GM23338 (cell line): ENCODE data around the gene FBXO15. TPM values are rescaled to one million over a fixed set of nuclear protein-coding genes. Genes with fewer than 3 reads are reported as not detected.

Source experiments
- ATAC-seq: fragments of 200-7000 bp; cut with Tn5 transposase; 3 replicates; pipeline ENCODE4 v1.9.1; 2020
- DNase-seq: peaks from one replicate; pipeline ENCODE4 v3.0.0-alpha.2; 2015; ENCODE audit warnings: low spot score
- H2AFZ ChIP-seq: fragments of 200-600 bp; sonication (generic); 2 replicates; pipeline ENCODE4 v1.8.0; 2016; ENCODE audit warnings: antibody characterized with exemption, mild to moderate bottlenecking, moderate library complexity
- H3F3A ChIP-seq: fragments of 200-600 bp; sonication (generic); replicated peaks from 2 replicates; pipeline ENCODE4 v1.8.0; 2017; ENCODE audit warnings: antibody characterized with exemption, mixed run types, low read depth
- H3K27ac ChIP-seq: fragments of 200-600 bp; sonication (generic); 2 replicates; pipeline ENCODE4 v1.6.1; 2016; ENCODE audit warnings: low read depth
- H3K27me3 ChIP-seq: fragments of 200-600 bp; sonication (generic); 2 replicates; pipeline ENCODE4 v1.8.0; 2016; ENCODE audit warnings: mild to moderate bottlenecking, mixed run types, moderate library complexity; ENCODE audit not compliant: insufficient read depth
- H3K36me3 ChIP-seq: fragments of 200-600 bp; sonication (generic); 2 replicates; pipeline ENCODE4 v1.8.0; 2016; ENCODE audit warnings: mild to moderate bottlenecking; ENCODE audit not compliant: insufficient read depth
- H3K4me1 ChIP-seq: fragments of 200-600 bp; sonication (generic); 2 replicates; pipeline ENCODE4 v1.8.0; 2016; ENCODE audit warnings: mild to moderate bottlenecking, moderate library complexity; ENCODE audit not compliant: insufficient read depth
- H3K4me2 ChIP-seq: fragments of 200-600 bp; sonication (generic); 2 replicates; pipeline ENCODE4 v1.7.1; 2017; ENCODE audit warnings: mixed run types
- H3K4me3 ChIP-seq: fragments of 200-600 bp; sonication (generic); 2 replicates; pipeline ENCODE4 v1.6.1; 2016; ENCODE audit warnings: mixed run types
- H3K79me2 ChIP-seq: fragments of 200-600 bp; sonication (generic); replicated peaks from 2 replicates; pipeline ENCODE4 v1.8.0; 2017; ENCODE audit warnings: mild to moderate bottlenecking; ENCODE audit not compliant: insufficient read depth
- H3K9me2 ChIP-seq: fragments of 200-600 bp; sonication (generic); 2 replicates; pipeline ENCODE4 v1.8.0; 2017; ENCODE audit not compliant: insufficient read depth
- H4K20me1 ChIP-seq: fragments of 200-600 bp; sonication (generic); replicated peaks from 2 replicates; pipeline ENCODE4 v1.8.0; 2017; ENCODE audit warnings: mild to moderate bottlenecking; ENCODE audit not compliant: insufficient read depth
- H3K27ac Mint-ChIP-seq: 2 replicates; pipeline ENCODE4 v1.8.0; 2020; ENCODE audit warnings: inconsistent platforms, mild to moderate bottlenecking, moderate library complexity, mixed read lengths
- H3K27me3 Mint-ChIP-seq: 3 replicates; pipeline ENCODE4 v1.8.0; 2022; ENCODE audit warnings: low read depth, mild to moderate bottlenecking, moderate library complexity, mixed read lengths, inconsistent platforms; ENCODE audit not compliant: insufficient read depth, poor library complexity
- H3K36me3 Mint-ChIP-seq: 3 replicates; pipeline ENCODE4 v1.8.0; 2021; ENCODE audit warnings: low read depth, mild to moderate bottlenecking, inconsistent platforms, moderate library complexity, mixed read lengths
- H3K4me1 Mint-ChIP-seq: 3 replicates; pipeline ENCODE4 v1.8.0; 2020; ENCODE audit warnings: mild to moderate bottlenecking, inconsistent platforms, mixed read lengths
- H3K4me3 Mint-ChIP-seq: 3 replicates; pipeline ENCODE4 v1.8.0; 2021; ENCODE audit warnings: moderate library complexity, mild to moderate bottlenecking, inconsistent platforms, mixed read lengths
- H3K9me3 Mint-ChIP-seq: 3 replicates; pipeline ENCODE4 v1.8.0; 2020; ENCODE audit warnings: moderate library complexity, mild to moderate bottlenecking, inconsistent platforms, mixed read lengths
- CTCF ChIP-seq, 2 experiments: fragments of 200-600 bp in 1 of 2; sonication (generic) in 1 of 2; conservative IDR thresholded peaks; 2 replicates each; pipeline versions ENCODE4 v1.5.1 to v1.6.1; 2016 to 2017; ENCODE audit warnings: antibody characterized with exemption in 2 of 2, low read depth in 2 of 2, mild to moderate bottlenecking in 2 of 2, moderate library complexity in 1 of 2
- JUNB ChIP-seq: IDR thresholded peaks from one replicate; pipeline ENCODE4 v1.6.1; 2016; ENCODE audit warnings: antibody characterized with exemption; ENCODE audit not compliant: unreplicated experiment
- NANOG ChIP-seq: IDR thresholded peaks from 2 replicates; pipeline ENCODE4 v1.6.1; 2016; ENCODE audit warnings: antibody characterized with exemption, borderline replicate concordance
- STAT1 ChIP-seq: IDR thresholded peaks from one replicate; pipeline ENCODE4 v1.6.1; 2016; ENCODE audit warnings: antibody characterized with exemption; ENCODE audit not compliant: unreplicated experiment
- ZNF114 ChIP-seq: fragments of 250-450 bp; sonication (Bioruptor Pico); IDR thresholded peaks from 2 replicates; pipeline ENCODE4 v1.5.0; 2020; ENCODE audit warnings: mild to moderate bottlenecking, moderate library complexity
- ZNF331 ChIP-seq: fragments of 250-450 bp; sonication (Bioruptor Pico); IDR thresholded peaks from 2 replicates; pipeline ENCODE4 v1.5.0; 2020; ENCODE audit warnings: low read depth, mild to moderate bottlenecking, moderate library complexity
- ZNF462 ChIP-seq: fragments of 250-450 bp; sonication (Bioruptor Pico); IDR thresholded peaks from 2 replicates; pipeline ENCODE4 v1.5.0; 2020; ENCODE audit warnings: mild to moderate bottlenecking, moderate library complexity
- polyA plus RNA-seq: library from polyadenylated mRNA; unstranded; fragments of >200 nt; fragmentation: Nextera tagmentation; extraction: Ambion mirVana; gene quantifications from 2 replicates; pipeline ENCODE4 v1.2.1, GENCODE V29; 2016
- total RNA-seq: library from RNA; depleted of rRNA; stranded (reverse); fragments of >200 nt; shearing (Covaris generic); gene quantifications from 2 replicates; pipeline ENCODE4 v1.2.3, GENCODE V29; 2014
- TF ChIP-seq, protein P1 (sequence below): IDR thresholded peaks from one replicate; pipeline ENCODE4 v1.6.1; 2018; ENCODE audit warnings: antibody characterized with exemption; ENCODE audit not compliant: unreplicated experiment

The FBXO15 gene
- total and polyA plus RNA-seq, 2 experiments from 2014 or later = 0.21 to 0.53 TPM

DNA sequence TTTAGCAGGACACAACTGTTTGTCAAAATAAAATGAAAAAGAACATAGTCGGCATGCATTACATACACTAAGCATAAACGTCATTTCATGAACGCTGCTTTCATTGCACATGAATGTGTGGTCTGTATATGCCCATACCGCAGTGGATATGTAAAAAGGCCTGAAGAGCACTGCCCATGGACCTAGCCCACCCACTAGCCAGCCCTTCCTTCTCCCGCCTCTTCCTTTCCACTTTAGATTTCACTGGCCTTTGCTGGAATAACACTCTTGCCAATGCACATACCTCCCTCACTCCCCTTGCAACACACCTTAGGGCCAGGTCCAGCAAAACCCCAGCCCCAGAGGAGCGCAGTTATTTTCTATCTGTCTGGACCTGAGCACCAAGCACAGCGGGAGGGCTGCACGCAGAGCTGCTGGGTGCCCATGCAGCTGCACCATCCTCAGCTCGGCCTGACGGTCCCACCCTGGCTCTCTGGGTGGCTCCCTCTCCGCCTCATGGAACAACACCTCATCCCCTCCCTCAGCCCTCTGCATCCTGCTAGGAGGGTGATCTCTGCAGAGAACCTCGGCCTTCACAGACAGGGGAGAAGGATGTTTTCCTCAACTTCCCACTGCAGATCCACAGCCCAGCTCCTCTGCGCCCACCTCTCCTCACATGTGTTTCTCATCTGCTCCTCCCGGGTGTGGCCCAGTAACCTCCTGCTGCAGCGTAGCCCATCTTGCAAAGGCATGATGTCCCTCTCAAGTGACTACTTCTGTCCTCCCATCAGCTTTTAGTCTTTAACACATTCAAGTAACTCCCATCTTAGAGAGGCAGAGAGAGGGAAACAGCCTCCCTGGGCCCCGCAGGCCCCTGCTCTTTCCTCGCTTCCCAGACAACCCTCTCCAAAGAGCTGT lies 72.7 kb downstream of the FBXO15 start (continued):
- TF ChIP-seq, protein P1, sequence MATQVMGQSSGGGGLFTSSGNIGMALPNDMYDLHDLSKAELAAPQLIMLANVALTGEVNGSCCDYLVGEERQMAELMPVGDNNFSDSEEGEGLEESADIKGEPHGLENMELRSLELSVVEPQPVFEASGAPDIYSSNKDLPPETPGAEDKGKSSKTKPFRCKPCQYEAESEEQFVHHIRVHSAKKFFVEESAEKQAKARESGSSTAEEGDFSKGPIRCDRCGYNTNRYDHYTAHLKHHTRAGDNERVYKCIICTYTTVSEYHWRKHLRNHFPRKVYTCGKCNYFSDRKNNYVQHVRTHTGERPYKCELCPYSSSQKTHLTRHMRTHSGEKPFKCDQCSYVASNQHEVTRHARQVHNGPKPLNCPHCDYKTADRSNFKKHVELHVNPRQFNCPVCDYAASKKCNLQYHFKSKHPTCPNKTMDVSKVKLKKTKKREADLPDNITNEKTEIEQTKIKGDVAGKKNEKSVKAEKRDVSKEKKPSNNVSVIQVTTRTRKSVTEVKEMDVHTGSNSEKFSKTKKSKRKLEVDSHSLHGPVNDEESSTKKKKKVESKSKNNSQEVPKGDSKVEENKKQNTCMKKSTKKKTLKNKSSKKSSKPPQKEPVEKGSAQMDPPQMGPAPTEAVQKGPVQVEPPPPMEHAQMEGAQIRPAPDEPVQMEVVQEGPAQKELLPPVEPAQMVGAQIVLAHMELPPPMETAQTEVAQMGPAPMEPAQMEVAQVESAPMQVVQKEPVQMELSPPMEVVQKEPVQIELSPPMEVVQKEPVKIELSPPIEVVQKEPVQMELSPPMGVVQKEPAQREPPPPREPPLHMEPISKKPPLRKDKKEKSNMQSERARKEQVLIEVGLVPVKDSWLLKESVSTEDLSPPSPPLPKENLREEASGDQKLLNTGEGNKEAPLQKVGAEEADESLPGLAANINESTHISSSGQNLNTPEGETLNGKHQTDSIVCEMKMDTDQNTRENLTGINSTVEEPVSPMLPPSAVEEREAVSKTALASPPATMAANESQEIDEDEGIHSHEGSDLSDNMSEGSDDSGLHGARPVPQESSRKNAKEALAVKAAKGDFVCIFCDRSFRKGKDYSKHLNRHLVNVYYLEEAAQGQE = no peak
- TF ChIP-seq NANOG (no peak), STAT1 (no peak), JUNB (no peak)

- Histone ChIP-seq H3K36me3 (no peaks in the 10 kb centered on the region), H3K4me2 (no peak overlapping the region), H3K9me2 (no peaks in the 10 kb centered on the region), H3K4me3 (no peak overlapping the region), H3K27ac (no peak overlapping the region), H3K79me2 (no peaks in the 10 kb centered on the region), H3K27me3 (no peaks in the 10 kb centered on the region), H4K20me1 (no peaks in the 10 kb centered on the region), H2AFZ (no peak overlapping the region), H3K4me1 (no peaks in the 10 kb centered on the region), H3F3A (no peaks in the 10 kb centered on the region)
- peaks cover 1% of the 10 kb centered on the region for H3K27me3 Mint-ChIP-seq
- H3K4me1 Mint-ChIP-seq = no peaks in the 10 kb centered on the region
- no peak for DNase-seq
- peak; percentile 37; the same call in 2 of the 3 replicates for ATAC-seq
- no peak overlapping the region for H3K4me3 Mint-ChIP-seq
- no peaks in the 10 kb centered on the region for H3K36me3 Mint-ChIP-seq
- no peaks in the 10 kb centered on the region; the same call in 2 of the 3 replicates for H3K9me3 Mint-ChIP-seq
- H3K27ac Mint-ChIP-seq = no peak overlapping the region
- no peak for TF ChIP-seq STAT1
- TF ChIP-seq ZNF331 (CRISPR knock-in tag) = no peak
- no peak for TF ChIP-seq ZNF114 (CRISPR knock-in tag)
- TF ChIP-seq NANOG = no peak
- peak in 1 of 2 experiments; percentile 39; a peak in 2 of 4 replicates for TF ChIP-seq CTCF (conservative IDR thresholded peaks at IDR 0.05; ENCODE audit: low read depth in 2 of 2)
- TF ChIP-seq JUNB = no peak
- TF ChIP-seq ZNF462 (CRISPR knock-in tag) = no peak
Measured at GRCh38 chr18:74073957-74074667, 73.5 kb downstream of the FBXO15 start.
